ENCODE results near the gene ZNF90.
"Not testable (repeated sequence)": the region's sequence is repeated elsewhere in the genome, so short reads cannot be mapped to it uniquely, and the experiment has no call there.

The ZNF90 gene

GRCh38 chr19:20077791-20078463, at the start of gene ZNF90:
TSS of gene ZNF90 (plus strand) at chr19:20078000. CDS start at chr19:20078133, 133 bp downstream.
- DNase-seq (ENCODE audit: low read depth), result peak; percentile 76

- DNase-seq (ENCODE audit: low read depth), result no peak
Observed at GRCh38 chr19:20028611-20029010, 49.2 kb upstream of the ZNF90 start.

DNA sequence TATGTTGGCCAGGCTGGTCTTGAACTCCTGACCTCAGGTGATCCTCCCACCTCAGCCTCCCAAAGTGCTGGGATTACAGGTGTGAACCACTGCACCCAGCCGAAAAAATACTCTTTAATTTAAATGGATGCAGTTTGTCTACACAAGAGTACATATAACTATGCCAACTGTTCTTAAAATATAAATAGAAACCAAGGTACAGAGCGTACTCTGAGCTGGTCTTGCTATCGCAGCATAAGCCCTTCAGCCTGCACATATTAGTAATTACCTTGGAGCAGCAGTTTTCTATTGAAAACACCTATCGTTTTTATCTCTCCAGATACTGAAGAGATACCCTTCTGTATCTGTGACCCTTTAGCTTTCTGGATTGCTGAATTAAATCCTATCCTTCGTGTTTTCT, 41.9 kb upstream of the ZNF90 start:
- no peak for DNase-seq (ENCODE audit: low read depth)

DNA sequence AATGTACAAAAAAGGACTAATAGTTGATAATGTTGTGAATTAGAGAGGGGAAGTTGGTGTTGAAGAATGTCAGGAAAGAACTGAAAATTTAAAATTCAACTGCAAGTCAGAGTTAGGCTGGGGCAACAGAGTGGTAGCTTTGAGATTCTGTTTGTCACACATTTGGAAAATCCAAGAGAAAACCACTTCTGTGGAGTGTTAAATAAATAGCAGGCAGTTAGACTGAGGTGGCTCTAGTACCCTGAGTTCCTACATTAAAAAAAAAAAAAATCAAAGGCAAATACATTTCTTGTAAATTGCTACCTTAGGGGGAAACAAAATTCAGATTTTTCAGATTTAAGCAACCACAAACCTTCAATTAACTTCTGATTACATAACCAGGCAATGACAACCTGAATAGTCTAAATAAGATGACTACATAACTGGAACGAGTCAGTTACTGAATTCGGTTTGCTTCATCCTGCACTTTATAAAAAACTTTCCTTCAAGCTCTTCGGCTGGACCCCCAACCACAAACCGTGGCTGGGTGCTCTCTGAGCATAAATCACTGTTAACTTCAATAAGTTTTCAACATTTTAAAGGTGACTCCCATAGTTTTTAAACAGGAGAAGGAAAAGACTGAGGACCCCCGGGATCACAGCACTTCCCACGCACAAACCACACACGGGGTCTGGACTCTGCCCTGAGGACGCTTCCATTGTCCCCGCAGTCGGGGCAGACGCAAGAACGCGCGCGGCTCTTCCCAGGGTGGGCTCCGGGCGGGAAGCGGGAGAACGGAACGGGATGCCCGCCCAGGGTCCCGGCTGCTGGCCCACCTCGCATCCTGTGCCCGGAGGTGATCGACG, 39.2 kb upstream of the ZNF90 start:
- DNase-seq (ENCODE audit: low read depth), result no peak

GRCh38 chr19:20039203-20039723, 38.5 kb upstream of the ZNF90 start, which contains the start of gene ZNF682:
TSS of gene ZNF682 (minus strand) at chr19:20039505. CDS start at chr19:20039345, 160 bp downstream.
- DNase-seq (ENCODE audit: low read depth), result peak; percentile 90

DNA sequence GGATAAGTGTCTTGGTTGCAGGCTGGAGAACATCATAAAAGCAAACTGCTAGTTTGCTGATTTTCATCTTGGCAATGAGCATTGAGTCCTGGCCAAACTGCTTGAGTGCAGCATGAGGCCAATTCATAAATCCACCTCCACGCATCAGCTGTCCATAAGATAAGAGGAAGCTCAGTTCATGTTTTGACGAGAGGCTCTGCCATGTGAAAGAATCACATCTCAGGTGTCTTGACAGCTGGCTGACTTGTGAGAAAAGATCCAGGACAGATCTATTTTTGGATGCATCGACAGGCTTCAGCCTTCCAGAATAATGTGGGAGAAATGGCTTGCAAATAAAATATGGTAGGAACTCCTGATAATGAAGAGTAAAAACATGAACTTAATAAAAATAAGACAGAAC, 33.1 kb upstream of the ZNF90 start:
- no peak for DNase-seq (ENCODE audit: low read depth)

DNA sequence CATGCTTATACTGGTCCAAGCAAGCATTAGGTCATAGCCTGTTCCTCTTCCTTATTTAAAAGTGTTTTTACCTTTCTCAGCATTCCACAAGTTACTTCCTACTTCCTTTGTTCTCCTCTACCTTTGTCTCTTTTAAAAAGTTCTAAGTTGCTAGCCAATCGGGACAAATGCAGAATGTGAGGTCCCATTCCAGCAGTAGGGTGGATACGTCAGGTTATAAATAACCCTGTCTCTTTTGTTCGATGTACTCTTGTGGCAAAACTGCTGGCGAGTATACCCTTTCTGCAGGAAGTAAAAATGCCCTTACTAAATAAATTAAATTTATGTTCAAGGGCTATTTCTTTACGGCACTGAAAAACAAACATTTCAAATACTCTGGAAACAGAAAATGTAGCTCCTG, 32.1 kb upstream of the ZNF90 start:
- not testable (repeated sequence) for DNase-seq (ENCODE audit: low read depth)

DNA sequence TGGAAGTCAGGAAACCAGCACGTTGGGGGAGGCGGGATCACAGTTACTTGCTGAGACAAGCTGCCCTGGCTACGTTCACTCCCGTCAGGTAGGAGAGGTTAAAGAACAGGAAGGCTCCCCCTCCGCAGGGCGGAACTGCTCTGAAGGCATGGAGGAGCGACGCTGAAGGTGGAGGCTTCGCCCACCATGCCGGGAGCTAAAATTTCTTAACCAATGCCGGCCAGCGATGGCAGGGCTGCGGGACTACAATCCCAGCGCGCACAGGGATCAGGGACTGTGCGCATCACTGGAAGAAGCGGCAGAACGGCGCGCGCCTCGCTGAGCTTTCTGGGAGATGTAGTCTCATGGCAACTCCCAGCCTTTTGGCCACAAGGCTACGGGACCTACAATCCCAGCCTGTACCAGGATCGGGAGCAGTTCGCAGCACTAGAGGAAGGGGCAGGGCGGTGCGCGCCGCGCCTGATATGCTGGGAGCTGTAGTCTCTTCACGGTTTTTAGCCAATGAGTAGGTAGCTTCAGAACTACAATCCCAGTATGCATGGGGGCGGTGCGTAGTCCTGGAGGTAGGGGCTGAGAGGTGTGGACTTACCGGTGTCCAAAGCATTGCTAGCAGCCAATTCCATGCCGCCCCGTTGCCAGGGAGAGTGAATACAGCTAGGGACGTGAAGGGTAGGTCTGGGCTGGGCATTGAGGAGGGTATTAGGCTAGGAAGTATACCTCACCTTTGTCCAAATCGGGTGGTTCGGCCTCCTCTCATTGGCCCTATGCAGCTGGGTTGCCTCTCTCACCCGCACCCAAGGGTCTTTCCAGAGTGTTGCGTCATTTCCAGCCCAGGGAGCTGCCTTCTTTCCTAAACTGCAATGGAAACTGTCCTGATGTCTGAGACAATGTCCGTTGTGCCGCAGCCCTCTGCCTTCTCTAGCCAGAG, 25.7 kb upstream of the ZNF90 start:
- peak; percentile 62 for DNase-seq (ENCODE audit: low read depth)

GRCh38 chr19:20058738-20059137, 19.1 kb upstream of the ZNF90 start:
- DNase-seq (ENCODE audit: low read depth), result not testable (repeated sequence)

- no peak for DNase-seq (ENCODE audit: low read depth)
Observed at GRCh38 chr19:20060282-20060681, 17.5 kb upstream of the ZNF90 start.

- DNase-seq (ENCODE audit: low read depth), result no peak
Observed at GRCh38 chr19:20066861-20067260, 10.9 kb upstream of the ZNF90 start.

DNA sequence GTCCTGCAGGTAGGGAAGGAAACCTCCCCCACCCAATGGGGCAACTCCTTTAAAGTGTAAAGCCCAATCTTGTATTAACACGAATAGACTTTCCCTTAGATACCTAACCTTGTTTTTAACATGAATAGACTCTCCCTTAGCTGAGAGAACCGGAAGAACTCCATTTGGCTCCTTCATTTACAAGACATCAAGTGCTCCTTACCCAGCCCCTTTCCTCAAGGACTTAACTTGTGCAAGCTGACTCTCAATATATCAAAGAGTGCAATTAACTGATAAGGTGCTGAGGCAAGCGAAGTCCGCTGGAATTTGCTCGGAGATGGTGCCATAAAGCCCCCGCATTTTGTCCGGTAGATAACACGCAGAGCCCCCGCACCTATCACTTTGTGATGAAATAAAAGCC, 9.9 kb upstream of the ZNF90 start:
- DNase-seq (ENCODE audit: low read depth), result no peak

- DNase-seq (ENCODE audit: low read depth), result not testable (repeated sequence)
Observed at GRCh38 chr19:20068559-20068958, 9.2 kb upstream of the ZNF90 start.

DNA sequence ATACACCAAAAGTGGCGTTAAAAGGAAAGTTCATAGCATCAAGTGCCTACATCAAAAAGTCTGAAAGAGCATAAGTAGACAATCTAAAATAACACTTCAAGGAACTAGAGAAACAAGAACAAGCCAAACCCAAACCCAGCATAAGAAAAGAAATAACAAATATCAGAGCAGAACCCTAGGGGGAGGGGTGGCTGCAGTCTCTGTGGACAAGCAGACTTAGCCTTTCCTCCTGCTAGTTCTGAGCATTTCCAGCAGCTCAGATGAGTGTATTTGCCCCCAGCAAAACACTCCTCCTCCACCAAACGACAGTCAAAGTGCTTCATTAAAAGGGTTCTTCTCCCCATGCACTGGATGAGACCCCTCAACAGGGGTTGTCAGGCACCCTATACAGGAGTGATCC, 7.1 kb upstream of the ZNF90 start:
- DNase-seq (ENCODE audit: low read depth), result no peak

- no peak for DNase-seq (ENCODE audit: low read depth)
Observed at GRCh38 chr19:20072936-20073335, 4.9 kb upstream of the ZNF90 start.

DNA sequence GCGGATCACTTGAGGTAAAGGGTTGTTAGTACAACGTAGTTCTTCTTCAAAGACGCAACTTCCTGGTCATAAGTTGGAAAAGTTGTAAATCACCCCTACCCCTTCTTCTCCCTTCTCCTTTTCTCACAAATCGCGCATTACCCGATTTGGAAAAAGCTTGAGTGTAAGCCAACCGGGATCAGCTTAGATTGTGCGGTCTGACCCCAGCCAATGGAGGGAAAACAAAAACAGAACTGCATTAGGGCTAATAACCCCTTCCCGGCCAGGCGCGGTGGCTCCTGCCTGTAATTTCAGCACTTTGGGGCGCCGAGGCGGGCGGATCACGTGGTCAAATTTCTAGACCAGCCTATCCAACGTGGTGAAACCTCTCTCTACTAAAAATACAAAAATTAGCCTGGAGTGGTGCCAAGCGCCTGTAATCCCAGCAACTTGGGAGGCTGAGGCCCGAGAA, 806 bp downstream of the ZNF90 start:
- no peak for DNase-seq (ENCODE audit: low read depth)

GRCh38 chr19:20079476-20079875, 1.7 kb downstream of the ZNF90 start:
- DNase-seq (ENCODE audit: low read depth), result no peak

DNA sequence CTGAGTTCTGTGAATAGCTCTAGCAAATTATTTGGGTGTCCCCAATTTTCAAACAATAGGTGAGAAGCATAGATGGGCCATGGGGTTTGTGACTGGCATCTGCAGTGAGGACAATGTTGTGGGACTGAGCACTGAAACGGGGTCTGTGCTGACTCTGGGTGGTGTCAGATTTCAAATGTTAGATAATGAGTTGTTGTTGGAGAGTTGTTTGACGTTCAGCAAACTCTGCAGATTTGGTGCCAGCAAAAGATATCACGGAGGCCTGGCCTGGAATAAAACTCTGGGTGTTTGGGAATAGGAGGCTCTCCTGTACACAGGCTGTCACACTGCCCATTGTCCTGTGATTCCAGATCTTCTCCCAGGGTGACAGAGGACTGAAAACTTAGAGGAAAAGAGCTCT, 2.9 kb downstream of the ZNF90 start:
- DNase-seq (ENCODE audit: low read depth), result no peak

DNA sequence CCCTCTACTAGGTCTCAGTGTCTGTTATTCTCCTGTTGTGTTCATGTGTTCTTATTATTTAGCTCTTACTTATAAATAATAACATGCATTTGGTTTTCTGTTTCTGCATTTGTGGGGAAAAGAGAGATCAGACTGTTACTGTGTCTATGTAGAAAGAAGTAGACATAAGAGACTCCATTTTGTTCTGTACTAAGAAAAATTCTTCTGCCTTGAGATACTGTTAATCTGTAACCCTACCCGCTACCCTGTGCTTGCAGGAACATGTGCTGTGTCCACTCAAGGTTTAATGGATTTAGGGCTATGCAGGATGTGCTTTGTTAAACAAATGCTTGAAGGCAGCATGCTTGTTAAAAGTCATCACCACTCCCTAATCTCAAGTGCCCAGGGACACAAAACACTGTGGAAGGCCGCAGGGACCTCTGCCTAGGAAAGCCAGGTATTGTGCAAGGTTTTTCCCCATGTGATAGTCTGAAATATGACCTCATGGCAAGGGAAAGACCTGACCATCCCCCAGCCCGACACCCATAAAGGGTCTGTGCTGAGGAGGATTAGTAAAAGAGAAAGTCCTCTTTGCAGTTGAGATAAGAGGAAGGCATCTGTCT, 4.5 kb downstream of the ZNF90 start:
- DNase-seq (ENCODE audit: low read depth), result not testable (repeated sequence)

GRCh38 chr19:20082876-20083275, 5.1 kb downstream of the ZNF90 start:
- DNase-seq (ENCODE audit: low read depth), result not testable (repeated sequence)

DNA sequence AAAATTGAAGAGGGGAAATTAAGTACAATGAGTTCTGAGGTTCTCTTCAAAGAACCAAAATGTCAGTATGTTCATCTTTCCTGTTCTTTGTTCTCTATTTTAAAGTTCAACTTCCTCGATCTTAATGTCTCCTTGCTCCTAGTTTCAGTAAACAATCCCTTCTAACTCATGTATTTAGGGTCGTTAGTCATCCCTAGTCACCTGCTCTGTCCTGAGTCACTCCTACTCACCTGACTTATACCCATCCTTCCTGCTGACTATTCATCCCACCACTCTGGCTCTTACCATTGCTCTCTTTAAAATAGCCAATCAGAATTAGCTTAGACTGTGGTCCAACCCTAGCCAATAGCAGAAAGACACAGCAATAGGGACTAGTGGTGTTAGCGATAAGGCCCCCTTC, 24.3 kb downstream of the ZNF90 start:
- no peak for DNase-seq (ENCODE audit: low read depth)
